Keratinocyte (primary cell): Measurements from ENCODE around the gene TNFRSF19.

Experiments used
- EZH2 ChIP-seq: IDR thresholded peaks from one replicate; pipeline ENCODE4 v1.6.1; 2012; ENCODE audit warnings: inconsistent platforms, mild to moderate bottlenecking, low read length, moderate library complexity
- TF ChIP-seq, protein P1 (sequence below), 3 experiments: IDR thresholded peaks in 1 of 3; conservative IDR thresholded peaks in 1 of 3; optimal IDR thresholded peaks in 1 of 3; 2 replicates in 2 of 3; 3 replicates in 1 of 3; pipeline versions ENCODE3 to v1.5.1; 2011; ENCODE audit warnings: low read length in 3 of 3, mild to moderate bottlenecking in 3 of 3, moderate library complexity in 2 of 3, control low read depth in 1 of 3, inconsistent platforms in 1 of 3; ENCODE audit not compliant: insufficient read depth in 2 of 3; ENCODE audit errors: extremely low read depth in 1 of 3

DNA sequence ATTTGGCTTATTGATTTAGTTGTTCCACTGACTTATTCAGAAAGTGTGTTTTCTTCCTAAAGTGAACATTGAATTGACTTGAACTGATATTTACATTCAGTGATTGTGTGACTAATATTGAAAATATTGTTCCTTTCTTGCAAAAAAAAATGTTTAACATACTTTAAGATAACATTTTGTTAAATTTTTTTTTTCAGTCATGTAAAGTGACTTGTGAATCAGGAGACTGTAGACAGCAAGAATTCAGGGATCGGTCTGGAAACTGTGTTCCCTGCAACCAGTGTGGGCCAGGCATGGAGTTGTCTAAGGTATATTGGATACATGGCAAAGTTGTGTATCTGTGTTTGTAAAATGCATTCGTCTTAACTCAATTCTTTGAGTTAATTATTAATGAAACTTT is 22.9 kb downstream of the TNFRSF19 start:
- TF ChIP-seq, protein P1, sequence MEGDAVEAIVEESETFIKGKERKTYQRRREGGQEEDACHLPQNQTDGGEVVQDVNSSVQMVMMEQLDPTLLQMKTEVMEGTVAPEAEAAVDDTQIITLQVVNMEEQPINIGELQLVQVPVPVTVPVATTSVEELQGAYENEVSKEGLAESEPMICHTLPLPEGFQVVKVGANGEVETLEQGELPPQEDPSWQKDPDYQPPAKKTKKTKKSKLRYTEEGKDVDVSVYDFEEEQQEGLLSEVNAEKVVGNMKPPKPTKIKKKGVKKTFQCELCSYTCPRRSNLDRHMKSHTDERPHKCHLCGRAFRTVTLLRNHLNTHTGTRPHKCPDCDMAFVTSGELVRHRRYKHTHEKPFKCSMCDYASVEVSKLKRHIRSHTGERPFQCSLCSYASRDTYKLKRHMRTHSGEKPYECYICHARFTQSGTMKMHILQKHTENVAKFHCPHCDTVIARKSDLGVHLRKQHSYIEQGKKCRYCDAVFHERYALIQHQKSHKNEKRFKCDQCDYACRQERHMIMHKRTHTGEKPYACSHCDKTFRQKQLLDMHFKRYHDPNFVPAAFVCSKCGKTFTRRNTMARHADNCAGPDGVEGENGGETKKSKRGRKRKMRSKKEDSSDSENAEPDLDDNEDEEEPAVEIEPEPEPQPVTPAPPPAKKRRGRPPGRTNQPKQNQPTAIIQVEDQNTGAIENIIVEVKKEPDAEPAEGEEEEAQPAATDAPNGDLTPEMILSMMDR (optimal IDR thresholded peaks at IDR 0.05 in 1 of 3, IDR thresholded peaks at IDR 0.05 in 1 of 3, conservative IDR thresholded peaks at IDR 0.05 in 1 of 3; ENCODE audit: extremely low read depth in 1 of 3, insufficient read depth in 2 of 3, low read length in 3 of 3), result no peak
- no peak for TF ChIP-seq EZH2
